Panc1 (cell line): ENCODE measurements around the gene LRP3.

Experiments
- POLR2AphosphoS5 ChIP-seq: IDR thresholded peaks from 2 replicates; pipeline ENCODE4 v1.6.1; 2012; ENCODE audit warnings: mild to moderate bottlenecking, low read depth, low read length, moderate library complexity
- SIN3A ChIP-seq: IDR thresholded peaks from 2 replicates; pipeline ENCODE4 v1.6.1; 2012; ENCODE audit warnings: low read depth, mild to moderate bottlenecking, low read length, moderate library complexity, borderline replicate concordance; ENCODE audit not compliant: insufficient read depth
- TF ChIP-seq, protein P1 (sequence below): fragments of 450-650 bp; IDR thresholded peaks from 2 replicates; pipeline ENCODE4 v1.5.1; 2017; ENCODE audit warnings: mild to moderate bottlenecking
- TF ChIP-seq, protein P2 (sequence below), 2 experiments: IDR thresholded peaks; 2 replicates each; pipeline ENCODE4 v1.6.1; 2011 to 2012; ENCODE audit warnings: low read depth in 2 of 2, control low read depth in 1 of 2, low read length in 1 of 2, mild to moderate bottlenecking in 1 of 2, moderate library complexity in 1 of 2; ENCODE audit not compliant: insufficient read depth in 1 of 2

DNA sequence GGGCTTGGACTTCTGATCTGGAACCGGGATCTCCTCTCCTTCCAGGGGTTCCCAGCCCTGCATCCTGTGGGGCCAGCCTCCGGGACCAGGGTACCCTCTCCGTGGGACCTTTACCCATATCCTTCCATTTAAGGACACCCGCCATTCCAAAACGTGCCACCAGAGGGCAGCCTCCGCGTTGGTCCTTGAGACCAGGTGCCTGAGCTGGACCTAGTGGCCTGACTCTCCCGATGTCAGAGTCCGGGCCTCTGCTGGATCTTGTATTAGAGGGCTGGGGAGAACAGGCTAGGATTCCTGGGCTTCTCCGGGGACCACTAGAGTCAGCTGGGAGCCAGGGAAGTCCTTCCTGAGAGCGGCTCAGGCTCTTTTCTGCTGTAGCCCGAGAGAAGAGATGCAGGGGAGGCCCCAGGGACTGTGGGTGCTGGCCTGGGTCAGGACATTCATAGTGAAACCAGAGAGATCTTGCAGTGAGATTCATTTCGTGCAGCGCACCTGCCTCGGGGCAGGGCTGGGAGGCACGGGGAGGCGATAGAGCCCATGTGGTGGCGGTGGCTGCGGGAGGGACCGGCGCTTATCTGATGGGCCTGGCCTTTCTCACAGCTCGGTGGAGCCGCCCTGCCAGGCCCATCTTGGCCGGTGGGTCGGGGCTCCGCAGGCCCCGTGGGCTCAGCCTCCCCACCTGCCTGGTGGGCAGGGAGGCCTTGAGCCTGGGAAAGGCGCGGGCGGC, 41.3 kb downstream of the LRP3 start:
- TF ChIP-seq, protein P1, sequence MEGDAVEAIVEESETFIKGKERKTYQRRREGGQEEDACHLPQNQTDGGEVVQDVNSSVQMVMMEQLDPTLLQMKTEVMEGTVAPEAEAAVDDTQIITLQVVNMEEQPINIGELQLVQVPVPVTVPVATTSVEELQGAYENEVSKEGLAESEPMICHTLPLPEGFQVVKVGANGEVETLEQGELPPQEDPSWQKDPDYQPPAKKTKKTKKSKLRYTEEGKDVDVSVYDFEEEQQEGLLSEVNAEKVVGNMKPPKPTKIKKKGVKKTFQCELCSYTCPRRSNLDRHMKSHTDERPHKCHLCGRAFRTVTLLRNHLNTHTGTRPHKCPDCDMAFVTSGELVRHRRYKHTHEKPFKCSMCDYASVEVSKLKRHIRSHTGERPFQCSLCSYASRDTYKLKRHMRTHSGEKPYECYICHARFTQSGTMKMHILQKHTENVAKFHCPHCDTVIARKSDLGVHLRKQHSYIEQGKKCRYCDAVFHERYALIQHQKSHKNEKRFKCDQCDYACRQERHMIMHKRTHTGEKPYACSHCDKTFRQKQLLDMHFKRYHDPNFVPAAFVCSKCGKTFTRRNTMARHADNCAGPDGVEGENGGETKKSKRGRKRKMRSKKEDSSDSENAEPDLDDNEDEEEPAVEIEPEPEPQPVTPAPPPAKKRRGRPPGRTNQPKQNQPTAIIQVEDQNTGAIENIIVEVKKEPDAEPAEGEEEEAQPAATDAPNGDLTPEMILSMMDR, result peak; percentile 99
- TF ChIP-seq, protein P2, sequence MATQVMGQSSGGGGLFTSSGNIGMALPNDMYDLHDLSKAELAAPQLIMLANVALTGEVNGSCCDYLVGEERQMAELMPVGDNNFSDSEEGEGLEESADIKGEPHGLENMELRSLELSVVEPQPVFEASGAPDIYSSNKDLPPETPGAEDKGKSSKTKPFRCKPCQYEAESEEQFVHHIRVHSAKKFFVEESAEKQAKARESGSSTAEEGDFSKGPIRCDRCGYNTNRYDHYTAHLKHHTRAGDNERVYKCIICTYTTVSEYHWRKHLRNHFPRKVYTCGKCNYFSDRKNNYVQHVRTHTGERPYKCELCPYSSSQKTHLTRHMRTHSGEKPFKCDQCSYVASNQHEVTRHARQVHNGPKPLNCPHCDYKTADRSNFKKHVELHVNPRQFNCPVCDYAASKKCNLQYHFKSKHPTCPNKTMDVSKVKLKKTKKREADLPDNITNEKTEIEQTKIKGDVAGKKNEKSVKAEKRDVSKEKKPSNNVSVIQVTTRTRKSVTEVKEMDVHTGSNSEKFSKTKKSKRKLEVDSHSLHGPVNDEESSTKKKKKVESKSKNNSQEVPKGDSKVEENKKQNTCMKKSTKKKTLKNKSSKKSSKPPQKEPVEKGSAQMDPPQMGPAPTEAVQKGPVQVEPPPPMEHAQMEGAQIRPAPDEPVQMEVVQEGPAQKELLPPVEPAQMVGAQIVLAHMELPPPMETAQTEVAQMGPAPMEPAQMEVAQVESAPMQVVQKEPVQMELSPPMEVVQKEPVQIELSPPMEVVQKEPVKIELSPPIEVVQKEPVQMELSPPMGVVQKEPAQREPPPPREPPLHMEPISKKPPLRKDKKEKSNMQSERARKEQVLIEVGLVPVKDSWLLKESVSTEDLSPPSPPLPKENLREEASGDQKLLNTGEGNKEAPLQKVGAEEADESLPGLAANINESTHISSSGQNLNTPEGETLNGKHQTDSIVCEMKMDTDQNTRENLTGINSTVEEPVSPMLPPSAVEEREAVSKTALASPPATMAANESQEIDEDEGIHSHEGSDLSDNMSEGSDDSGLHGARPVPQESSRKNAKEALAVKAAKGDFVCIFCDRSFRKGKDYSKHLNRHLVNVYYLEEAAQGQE (IDR thresholded peaks at IDR 0.05; ENCODE audit: insufficient read depth in 1 of 2, low read depth in 2 of 2, low read length in 1 of 2), result no peak
- no peak for TF ChIP-seq POLR2AphosphoS5
- no peak for TF ChIP-seq SIN3A
